Measurements from ENCODE around the gene RTN4RL1.

DNA sequence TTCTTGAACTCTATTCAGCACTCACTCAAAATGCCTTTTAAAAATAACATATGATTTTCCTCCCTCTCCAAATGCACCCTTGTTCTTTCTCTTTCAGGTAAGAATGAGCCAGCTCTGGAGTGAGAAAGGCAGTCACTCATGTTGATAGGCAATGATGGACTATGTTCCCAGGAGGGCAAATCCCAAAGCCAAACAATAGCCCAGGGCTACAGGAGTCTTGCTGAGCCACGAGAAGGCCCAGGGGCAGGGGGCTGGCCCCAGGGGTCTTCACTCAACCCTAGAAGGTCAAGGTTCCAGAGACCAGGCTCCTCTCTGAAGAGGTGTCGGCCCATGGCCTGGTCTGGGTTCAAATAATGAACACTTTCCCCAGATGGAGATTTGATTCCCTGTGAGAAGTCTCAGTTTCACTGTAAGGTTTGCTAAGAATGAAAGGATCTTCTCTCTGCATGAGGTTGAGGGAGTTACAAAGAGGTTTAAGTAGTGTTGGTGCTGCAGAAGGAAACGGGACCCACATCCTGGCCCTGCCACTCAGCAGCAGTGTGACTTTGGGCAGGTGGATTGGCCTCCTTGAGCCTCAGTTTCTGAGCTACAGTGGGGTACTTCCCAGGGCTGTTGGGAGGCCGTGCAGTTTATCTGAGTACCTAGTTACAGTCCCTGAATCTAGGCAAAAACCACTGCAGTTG lies 49.0 kb downstream of the RTN4RL1 start:
- TF ChIP-seq, protein P1, sequence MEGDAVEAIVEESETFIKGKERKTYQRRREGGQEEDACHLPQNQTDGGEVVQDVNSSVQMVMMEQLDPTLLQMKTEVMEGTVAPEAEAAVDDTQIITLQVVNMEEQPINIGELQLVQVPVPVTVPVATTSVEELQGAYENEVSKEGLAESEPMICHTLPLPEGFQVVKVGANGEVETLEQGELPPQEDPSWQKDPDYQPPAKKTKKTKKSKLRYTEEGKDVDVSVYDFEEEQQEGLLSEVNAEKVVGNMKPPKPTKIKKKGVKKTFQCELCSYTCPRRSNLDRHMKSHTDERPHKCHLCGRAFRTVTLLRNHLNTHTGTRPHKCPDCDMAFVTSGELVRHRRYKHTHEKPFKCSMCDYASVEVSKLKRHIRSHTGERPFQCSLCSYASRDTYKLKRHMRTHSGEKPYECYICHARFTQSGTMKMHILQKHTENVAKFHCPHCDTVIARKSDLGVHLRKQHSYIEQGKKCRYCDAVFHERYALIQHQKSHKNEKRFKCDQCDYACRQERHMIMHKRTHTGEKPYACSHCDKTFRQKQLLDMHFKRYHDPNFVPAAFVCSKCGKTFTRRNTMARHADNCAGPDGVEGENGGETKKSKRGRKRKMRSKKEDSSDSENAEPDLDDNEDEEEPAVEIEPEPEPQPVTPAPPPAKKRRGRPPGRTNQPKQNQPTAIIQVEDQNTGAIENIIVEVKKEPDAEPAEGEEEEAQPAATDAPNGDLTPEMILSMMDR (IDR thresholded peaks at IDR 0.05), result no peak
- no peak for TF ChIP-seq POLR2A (IDR thresholded peaks at IDR 0.05)
